Lung (tissue), 12 donors: Measurements from ENCODE around the gene PIM3. TPM values are rescaled to one million over a fixed set of nuclear protein-coding genes. Genes with fewer than 3 reads are reported as not detected.

Experiments
- ATAC-seq: fragments of 200-7000 bp; cut with Tn5 transposase; one replicate; pipeline ENCODE4 v1.9.1; 2020; ENCODE audit warnings: moderate number of reproducible peaks; ENCODE audit not compliant: insufficient read depth, low FRiP score
- DNase-seq, 3 donors: peaks; one replicate each; pipeline ENCODE4 v3.0.0-alpha.2; 2013 to 2017
- H3K27ac ChIP-seq, 2 donors: one replicate each; pipeline ENCODE4 v1.5.1; 2013; ENCODE audit warnings: mild to moderate bottlenecking in 2 of 2, moderate library complexity in 2 of 2, control low read depth in 1 of 2, inconsistent platforms in 1 of 2, low read depth in 1 of 2, low read length in 1 of 2
- H3K27me3 ChIP-seq, 3 donors: one replicate each; pipeline ENCODE4 v1.5.1; 2013; ENCODE audit warnings: low read length in 2 of 3; ENCODE audit not compliant: control insufficient read depth in 3 of 3, insufficient read depth in 3 of 3
- H3K36me3 ChIP-seq, 4 donors: one replicate each; pipeline ENCODE4 v1.5.1; 2013; ENCODE audit warnings: low read length in 4 of 4, mild to moderate bottlenecking in 1 of 4, moderate library complexity in 1 of 4; ENCODE audit not compliant: control insufficient read depth in 4 of 4, insufficient read depth in 4 of 4
- H3K4me1 ChIP-seq, 5 donors: one replicate each; pipeline ENCODE4 v1.5.1; 2013; ENCODE audit warnings: low read length in 5 of 5, mild to moderate bottlenecking in 2 of 5, moderate library complexity in 1 of 5; ENCODE audit not compliant: control insufficient read depth in 5 of 5, insufficient read depth in 5 of 5
- H3K4me3 ChIP-seq: one replicate; pipeline ENCODE4 v1.5.1; 2013; ENCODE audit warnings: mild to moderate bottlenecking, control low read depth, moderate library complexity
- H3K9ac ChIP-seq, 2 donors: one replicate each; pipeline ENCODE4 v1.5.1; 2013; ENCODE audit warnings: low read length in 2 of 2, control low read depth in 1 of 2; ENCODE audit not compliant: insufficient read depth in 1 of 2
- H3K9me3 ChIP-seq, 4 donors: one replicate each; pipeline ENCODE4 v1.5.1; 2013; ENCODE audit warnings: low read length in 3 of 4, mild to moderate bottlenecking in 1 of 4, moderate library complexity in 1 of 4; ENCODE audit not compliant: control insufficient read depth in 4 of 4, insufficient read depth in 3 of 4
- WGBS, 2 donors: extraction: QIAGEN DNeasy Blood & Tissue Kit; methylation state at CpG; one replicate each; pipeline ENCODE4 v1.1.7; 2013; 5-methylcytosine and 5-hydroxymethylcytosine counted together
- polyA plus RNA-seq, 2 donors: library from polyadenylated mRNA; stranded (reverse); fragments of 200-250 nt; gene quantifications; one replicate each; pipeline ENCODE4 v1.2.1, GENCODE V29; 2013
- total RNA-seq, 2 donors: library from RNA; depleted of rRNA in 1 of 2; stranded (reverse); fragments of >200 nt in 1 of 2; gene quantifications; one replicate each; pipeline ENCODE4 v1.2.1, GENCODE V29; 2014 to 2021
- TF ChIP-seq, protein P1 (sequence below): IDR thresholded peaks from 2 replicates; pipeline ENCODE4 v1.5.1; 2012; ENCODE audit warnings: mild to moderate bottlenecking; ENCODE audit errors: control extremely low read depth, extremely low read depth
- donor health status: control.
- donor health status: control.
- donor health status: Bipolar disorder and iron deficiency.
- donor health status: healthy.
- donor health status: DM: yes; HTN: yes; CAD: no.

PIM3 gene
- total and polyA plus RNA-seq, 4 donors, result 99.0 to 238 (median 132) TPM

DNA sequence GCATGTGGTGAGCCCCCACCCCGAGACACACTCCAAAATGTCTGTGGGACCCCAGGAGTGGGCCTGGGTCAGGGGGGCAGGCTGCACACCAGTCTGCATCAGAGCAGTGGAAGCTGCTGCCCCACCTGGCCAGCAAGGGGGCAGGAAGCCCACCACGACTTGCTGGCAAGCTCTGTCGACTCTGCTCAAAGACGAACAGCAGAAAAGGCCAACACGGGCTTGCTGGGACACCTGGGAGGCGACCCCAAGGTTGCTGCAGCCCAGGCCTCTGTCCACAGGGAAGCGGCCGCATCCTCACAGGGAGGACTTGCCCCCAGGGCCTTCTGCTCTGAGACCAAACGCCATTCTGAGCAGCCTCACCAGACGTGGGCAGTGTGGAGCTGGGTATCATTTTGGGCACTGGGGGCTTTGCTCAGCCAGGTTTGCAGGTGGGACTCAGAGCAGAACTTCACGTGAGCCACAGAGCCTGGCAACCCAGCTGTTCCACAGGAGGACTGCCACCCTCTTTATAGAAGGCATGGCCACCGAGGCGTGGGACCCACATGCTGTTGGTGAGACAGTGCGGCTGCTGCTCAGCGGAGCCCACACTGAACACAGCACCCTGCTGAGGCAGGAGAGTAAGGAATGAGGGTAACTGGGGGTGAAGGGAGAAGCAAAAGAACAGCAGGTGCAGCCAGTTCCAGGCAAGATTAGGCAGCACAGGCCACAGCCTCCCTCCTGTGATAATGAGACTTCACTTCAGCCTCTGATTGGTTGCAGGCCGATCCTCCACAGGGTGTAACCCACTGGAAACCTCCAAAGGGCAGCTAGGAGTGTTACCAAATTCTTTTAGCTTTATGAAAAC, 41.0 kb downstream of the PIM3 start:
- H3K9me3 ChIP-seq, result no peaks in the 10 kb centered on the region
- H3K36me3 ChIP-seq, result no peaks in the 10 kb centered on the region
- H3K4me1 ChIP-seq, result peaks cover 0 to 4% (median 0%) of the 10 kb centered on the region in 5 donors
- H3K27ac ChIP-seq, result no peak overlapping the region
- peaks cover 0 to 11% (median 2%) of the 10 kb centered on the region in 3 donors for H3K27me3 ChIP-seq
- TF ChIP-seq, protein P1, sequence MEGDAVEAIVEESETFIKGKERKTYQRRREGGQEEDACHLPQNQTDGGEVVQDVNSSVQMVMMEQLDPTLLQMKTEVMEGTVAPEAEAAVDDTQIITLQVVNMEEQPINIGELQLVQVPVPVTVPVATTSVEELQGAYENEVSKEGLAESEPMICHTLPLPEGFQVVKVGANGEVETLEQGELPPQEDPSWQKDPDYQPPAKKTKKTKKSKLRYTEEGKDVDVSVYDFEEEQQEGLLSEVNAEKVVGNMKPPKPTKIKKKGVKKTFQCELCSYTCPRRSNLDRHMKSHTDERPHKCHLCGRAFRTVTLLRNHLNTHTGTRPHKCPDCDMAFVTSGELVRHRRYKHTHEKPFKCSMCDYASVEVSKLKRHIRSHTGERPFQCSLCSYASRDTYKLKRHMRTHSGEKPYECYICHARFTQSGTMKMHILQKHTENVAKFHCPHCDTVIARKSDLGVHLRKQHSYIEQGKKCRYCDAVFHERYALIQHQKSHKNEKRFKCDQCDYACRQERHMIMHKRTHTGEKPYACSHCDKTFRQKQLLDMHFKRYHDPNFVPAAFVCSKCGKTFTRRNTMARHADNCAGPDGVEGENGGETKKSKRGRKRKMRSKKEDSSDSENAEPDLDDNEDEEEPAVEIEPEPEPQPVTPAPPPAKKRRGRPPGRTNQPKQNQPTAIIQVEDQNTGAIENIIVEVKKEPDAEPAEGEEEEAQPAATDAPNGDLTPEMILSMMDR, result no peak
- H3K4me3 ChIP-seq, result no peak overlapping the region
- 87% methylated on average over 16 of the region's 16 CpGs for WGBS, 2 donors
- H3K9ac ChIP-seq, result no peak overlapping the region
- no peak for DNase-seq
- ATAC-seq, result no peak

DNA sequence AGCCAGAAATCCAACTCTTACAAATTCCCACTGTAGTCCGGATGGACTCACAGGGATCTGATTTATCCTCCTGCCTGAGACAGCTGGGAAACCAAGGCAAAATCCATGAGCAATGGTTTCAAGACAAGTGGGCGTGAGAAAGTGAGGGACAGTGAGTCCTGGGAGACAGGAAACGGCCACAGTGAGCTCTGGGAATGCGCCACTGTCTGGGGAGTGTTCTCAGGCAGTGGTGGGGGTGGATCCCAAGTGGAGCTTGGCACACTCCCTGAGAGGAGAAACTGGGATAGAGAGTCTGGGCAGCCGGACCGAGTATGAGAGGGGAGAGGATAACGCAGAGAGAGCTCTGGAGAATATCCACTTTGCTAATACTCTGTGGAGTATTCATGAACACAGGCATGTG, 42.2 kb downstream of the PIM3 start:
- Histone ChIP-seq H3K36me3 (no peaks in the 10 kb centered on the region), H3K4me1 (peaks cover 0 to 4% (median 0%) of the 10 kb centered on the region in 5 donors), H3K4me3 (no peak overlapping the region), H3K27ac (no peak overlapping the region), H3K27me3 (peaks cover 0 to 11% (median 2%) of the 10 kb centered on the region in 3 donors), H3K9ac (no peak overlapping the region), H3K9me3 (no peaks in the 10 kb centered on the region)
- ATAC-seq (no peak), DNase-seq (no peak)
- WGBS, 2 donors, result 69 to 92% methylated on average over 7 of the region's 7 CpGs
- TF ChIP-seq, protein P1, result no peak

DNA sequence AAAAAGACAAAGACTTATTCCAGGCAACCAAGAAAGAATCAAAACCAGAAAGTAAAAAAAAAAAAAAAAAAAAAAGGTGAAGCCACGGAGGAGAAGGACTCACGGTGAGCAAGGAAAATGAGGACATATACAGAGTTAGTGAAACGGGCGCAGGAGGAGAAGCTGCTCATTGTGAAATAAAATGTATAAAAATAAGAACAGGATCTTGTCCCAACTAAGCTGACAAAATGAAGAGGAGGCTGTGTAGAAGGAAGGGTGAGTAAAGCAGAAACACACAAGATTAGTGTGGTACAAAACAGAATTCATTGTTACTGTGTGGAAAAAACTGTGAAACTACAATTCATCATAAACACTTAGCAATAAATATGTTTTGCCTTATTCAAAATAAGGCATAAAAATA, 44.3 kb downstream of the PIM3 start:
- no peak for ATAC-seq
- Histone ChIP-seq H3K27me3 (peaks cover 0 to 8% (median 4%) of the 10 kb centered on the region in 3 donors), H3K4me1 (no peaks in the 10 kb centered on the region), H3K36me3 (no peaks in the 10 kb centered on the region), H3K9me3 (no peaks in the 10 kb centered on the region), H3K4me3 (no peak overlapping the region), H3K27ac (no peak overlapping the region), H3K9ac (no peak overlapping the region)
- TF ChIP-seq, protein P1, result no peak
- WGBS, 2 donors, result 24 to 56% methylated on average over 4 of the region's 4 CpGs
- no peak for DNase-seq
